IMR-90 (cell line): ENCODE data around the gene MRGPRX1. TPM values are rescaled to one million over a fixed set of nuclear protein-coding genes. Genes with fewer than 3 reads are reported as not detected.

Source experiments
- ATAC-seq: fragments of 200-7000 bp; cut with Tn5 transposase; 2 replicates; pipeline ENCODE4 v1.9.1; 2020; ENCODE audit warnings: low read depth, mild to moderate bottlenecking, moderate library complexity
- BruUV-seq: library from RNA; stranded (reverse); fragments of 400-500 nt; replicated peaks from 2 replicates; lab custom pipeline; 2021; lab: Mats Ljungman, UMichigan
- CTCF ChIA-PET: fragments of 300-600 bp; formaldehyde crosslinking; extraction: SDS; loops from one replicate; lab custom pipeline; 2021; ENCODE audit warnings: antibody characterized with exemption; lab: Yijun Ruan, JAX
- POLR2A ChIA-PET: fragments of 300-600 bp; sonication (Branson Sonifier 250); formaldehyde crosslinking; loops from one replicate; lab custom pipeline; 2022; ENCODE audit warnings: antibody characterized with exemption; ENCODE audit not compliant: unreplicated experiment; lab: Charles Lee
- DNase-seq: peaks from one replicate; pipeline ENCODE4 v3.0.0; 2013
- H2AFZ ChIP-seq: replicated peaks from 2 replicates; pipeline ENCODE3; 2013; ENCODE audit warnings: low read length, mild to moderate bottlenecking; ENCODE audit not compliant: poor library complexity
- H2AK5ac ChIP-seq: 2 replicates; pipeline ENCODE4 v1.6.1; 2013; ENCODE audit warnings: low read depth, low read length, inconsistent platforms
- H2AK9ac ChIP-seq: replicated peaks from 2 replicates; pipeline ENCODE3; 2013; ENCODE audit warnings: mild to moderate bottlenecking, low read depth, low read length, moderate library complexity; ENCODE audit not compliant: poor library complexity
- H2BK120ac ChIP-seq: 2 replicates; pipeline ENCODE4 v1.6.1; 2013; ENCODE audit warnings: low read depth, low read length, inconsistent platforms
- H2BK15ac ChIP-seq: 3 replicates; pipeline ENCODE4 v1.6.1; 2013; ENCODE audit warnings: low read depth, low read length, inconsistent platforms
- H2BK20ac ChIP-seq: 2 replicates; pipeline ENCODE4 v1.6.1; 2013; ENCODE audit warnings: low read depth, mild to moderate bottlenecking, inconsistent platforms, low read length, moderate library complexity
- H2BK5ac ChIP-seq: 2 replicates; pipeline ENCODE4 v1.6.1; 2013; ENCODE audit warnings: mild to moderate bottlenecking, low read depth, low read length, inconsistent platforms; ENCODE audit not compliant: poor library complexity, severe bottlenecking
- H3K14ac ChIP-seq: replicated peaks from 2 replicates; pipeline ENCODE4 v1.6.1; 2013; ENCODE audit warnings: low read depth, low read length, inconsistent platforms
- H3K18ac ChIP-seq: 2 replicates; pipeline ENCODE4 v1.6.1; 2013; ENCODE audit warnings: low read depth, low read length, control low read depth
- H3K23ac ChIP-seq: 2 replicates; pipeline ENCODE4 v1.6.1; 2013; ENCODE audit warnings: low read depth, low read length, inconsistent platforms
- H3K27ac ChIP-seq: 2 replicates; pipeline ENCODE4 v1.5.1; 2013; ENCODE audit warnings: mild to moderate bottlenecking, control low read depth, low read length; ENCODE audit not compliant: insufficient read depth
- H3K27me3 ChIP-seq: 2 replicates; pipeline ENCODE4 v1.6.1; 2013; ENCODE audit warnings: low read length; ENCODE audit not compliant: control insufficient read depth, insufficient read depth
- H3K36me3 ChIP-seq: 2 replicates; pipeline ENCODE4 v1.6.1; 2013; ENCODE audit warnings: low read length, mixed read lengths; ENCODE audit not compliant: control insufficient read depth, insufficient read depth
- H3K4ac ChIP-seq: 2 replicates; pipeline ENCODE4 v1.6.1; 2013; ENCODE audit warnings: low read depth, low read length, inconsistent platforms
- H3K4me1 ChIP-seq: 2 replicates; pipeline ENCODE4 v1.6.1; 2013; ENCODE audit warnings: low read length, mixed read lengths; ENCODE audit not compliant: control insufficient read depth, insufficient read depth
- H3K4me2 ChIP-seq: 2 replicates; pipeline ENCODE4 v1.6.1; 2013; ENCODE audit warnings: low read depth, mild to moderate bottlenecking, control low read depth, low read length, moderate library complexity
- H3K4me3 ChIP-seq: 2 replicates; pipeline ENCODE4 v1.5.1; 2013; ENCODE audit warnings: low read depth, mild to moderate bottlenecking, control low read depth, low read length, moderate library complexity; ENCODE audit not compliant: insufficient read depth
- H3K56ac ChIP-seq: 2 replicates; pipeline ENCODE4 v1.6.1; 2013; ENCODE audit warnings: low read length, inconsistent platforms; ENCODE audit not compliant: insufficient read depth; ENCODE audit errors: extremely low read depth
- H3K79me1 ChIP-seq, 2 experiments: 2 replicates each; pipeline ENCODE4 v1.6.1; 2013; ENCODE audit warnings: low read length in 2 of 2, inconsistent platforms in 1 of 2, low read depth in 1 of 2
- H3K9ac ChIP-seq: 2 replicates; pipeline ENCODE4 v1.6.1; 2013; ENCODE audit warnings: low read depth, low read length, control low read depth
- H3K9me1 ChIP-seq: 2 replicates; pipeline ENCODE4 v1.6.1; 2013; ENCODE audit warnings: low read length, inconsistent platforms; ENCODE audit not compliant: insufficient read depth
- H3K9me3 ChIP-seq: 2 replicates; pipeline ENCODE4 v1.6.1; 2013; ENCODE audit warnings: low read length; ENCODE audit not compliant: control insufficient read depth, insufficient read depth
- H4K20me1 ChIP-seq: 2 replicates; pipeline ENCODE4 v1.6.1; 2013; ENCODE audit warnings: low read length, inconsistent platforms; ENCODE audit not compliant: insufficient read depth
- H4K5ac ChIP-seq: 2 replicates; pipeline ENCODE4 v1.6.1; 2013; ENCODE audit warnings: mild to moderate bottlenecking, low read depth, low read length, control low read depth
- H4K8ac ChIP-seq, 2 experiments: 2 replicates each; pipeline ENCODE4 v1.6.1; 2013; ENCODE audit warnings: low read depth in 2 of 2, low read length in 2 of 2, control low read depth in 1 of 2, inconsistent platforms in 1 of 2
- H4K91ac ChIP-seq: 2 replicates; pipeline ENCODE4 v1.6.1; 2013; ENCODE audit warnings: low read depth, low read length, inconsistent platforms; ENCODE audit not compliant: insufficient read depth
- BHLHE40 ChIP-seq: fragments of 150-350 bp; IDR thresholded peaks from 2 replicates; pipeline ENCODE4 v1.6.1; 2016; ENCODE audit warnings: mild to moderate bottlenecking, low read depth, low read length
- CEBPB ChIP-seq: IDR thresholded peaks from 2 replicates; pipeline ENCODE4 v1.6.1; 2012; ENCODE audit warnings: low read depth, low read length, improper control_type of control experiment
- CHD1 ChIP-seq: IDR thresholded peaks from 2 replicates; pipeline ENCODE4 v1.6.1; 2012; ENCODE audit warnings: low read depth, low read length, improper control_type of control experiment
- ELK1 ChIP-seq: fragments of 150-350 bp; IDR thresholded peaks from 2 replicates; pipeline ENCODE4 v1.6.1; 2016; ENCODE audit warnings: low read depth, mild to moderate bottlenecking, low read length, moderate library complexity, borderline replicate concordance
- FOS ChIP-seq: fragments of 150-350 bp; IDR thresholded peaks from 2 replicates; pipeline ENCODE4 v1.6.1; 2016; ENCODE audit warnings: low read depth, low read length
- MAFK ChIP-seq: IDR thresholded peaks from 2 replicates; pipeline ENCODE4 v1.6.1; 2012; ENCODE audit warnings: low read depth, low read length, improper control_type of control experiment
- MAZ ChIP-seq: IDR thresholded peaks from 2 replicates; pipeline ENCODE4 v1.6.1; 2012; ENCODE audit warnings: low read depth, mild to moderate bottlenecking, low read length, improper control_type of control experiment, moderate library complexity, borderline replicate concordance
- MXI1 ChIP-seq: IDR thresholded peaks from 2 replicates; pipeline ENCODE4 v1.6.1; 2012; ENCODE audit warnings: low read depth, mild to moderate bottlenecking, low read length, moderate library complexity, borderline replicate concordance
- NFE2L2 ChIP-seq: fragments of 150-350 bp; IDR thresholded peaks from 2 replicates; pipeline ENCODE4 v1.6.1; 2016; ENCODE audit warnings: low read depth, mild to moderate bottlenecking, low read length
- POLR2A ChIP-seq: IDR thresholded peaks from 2 replicates; pipeline ENCODE4 v1.6.1; 2012; ENCODE audit warnings: mild to moderate bottlenecking, low read depth, low read length
- RAD21 ChIP-seq: IDR thresholded peaks from 2 replicates; pipeline ENCODE4 v1.6.1; 2012; ENCODE audit warnings: low read length, improper control_type of control experiment
- RCOR1 ChIP-seq: IDR thresholded peaks from 2 replicates; pipeline ENCODE4 v1.6.1; 2012; ENCODE audit warnings: mild to moderate bottlenecking, low read length, improper control_type of control experiment; ENCODE audit not compliant: insufficient replicate concordance
- RFX5 ChIP-seq: IDR thresholded peaks from 2 replicates; pipeline ENCODE4 v1.8.0; 2012; ENCODE audit warnings: low read depth, mild to moderate bottlenecking, low read length, moderate library complexity
- SMC3 ChIP-seq: fragments of 150-350 bp; IDR thresholded peaks from 2 replicates; pipeline ENCODE4 v1.6.1; 2016; ENCODE audit warnings: low read depth, mild to moderate bottlenecking, antibody characterized with exemption, low read length, moderate library complexity
- USF2 ChIP-seq: fragments of 150-350 bp; IDR thresholded peaks from 2 replicates; pipeline ENCODE4 v1.6.1; 2017; ENCODE audit warnings: mild to moderate bottlenecking, antibody characterized with exemption, low read length, low read depth
- WGBS, 2 experiments: methylation state at CpG; one replicate each; pipeline versions ENCODE4 v1.1.5 to v1.1.7; 2013; ENCODE audit warnings: missing lambda C conversion rate in 2 of 2; ENCODE audit not compliant: insufficient read length in 1 of 2; ENCODE audit errors: extremely low coverage in 2 of 2; 5-methylcytosine and 5-hydroxymethylcytosine counted together
- dilution Hi-C: fragments of 300-500 bp; cut with HindIII; formaldehyde crosslinking; loops from one replicate; pipeline ENCODE4 v1.14.3; 2018; ENCODE audit warnings: low sequenced_read_pairs; ENCODE audit not compliant: unreplicated experiment
- in situ Hi-C: fragments of 300-500 bp; cut with MboI; formaldehyde crosslinking; loops from 3 replicates; pipeline ENCODE4 v1.14.3; 2019; ENCODE audit warnings: low sequenced_read_pairs, inconsistent platforms, mixed read lengths
- intact Hi-C: fragments of 100-400 bp; cut with micrococcal nuclease; formaldehyde crosslinking; loops from 2 replicates; pipeline ENCODE4 v1.10.0; 2022
- polyA plus RNA-seq, 3 experiments: library from polyadenylated mRNA; depleted of rRNA; stranded (reverse); fragments of >200 nt; gene quantifications; 2 replicates each; pipeline ENCODE4 v1.2.3, GENCODE V29; 2012; ENCODE audit warnings: low replicate concordance in 1 of 3
- total RNA-seq: library from RNA; depleted of rRNA; stranded (reverse); fragments of >200 nt; gene quantifications from 2 replicates; pipeline ENCODE4 v1.2.3, GENCODE V29; 2012
- TF ChIP-seq, protein P1 (sequence below): conservative IDR thresholded peaks from 2 replicates; pipeline ENCODE4 v1.5.1; 2012; ENCODE audit warnings: mild to moderate bottlenecking, low read depth, low read length, improper control_type of control experiment

The MRGPRX1 gene
- total and polyA plus RNA-seq, 2 of the 4 experiments (the other 2 are of a cell fraction) = not detected

DNA sequence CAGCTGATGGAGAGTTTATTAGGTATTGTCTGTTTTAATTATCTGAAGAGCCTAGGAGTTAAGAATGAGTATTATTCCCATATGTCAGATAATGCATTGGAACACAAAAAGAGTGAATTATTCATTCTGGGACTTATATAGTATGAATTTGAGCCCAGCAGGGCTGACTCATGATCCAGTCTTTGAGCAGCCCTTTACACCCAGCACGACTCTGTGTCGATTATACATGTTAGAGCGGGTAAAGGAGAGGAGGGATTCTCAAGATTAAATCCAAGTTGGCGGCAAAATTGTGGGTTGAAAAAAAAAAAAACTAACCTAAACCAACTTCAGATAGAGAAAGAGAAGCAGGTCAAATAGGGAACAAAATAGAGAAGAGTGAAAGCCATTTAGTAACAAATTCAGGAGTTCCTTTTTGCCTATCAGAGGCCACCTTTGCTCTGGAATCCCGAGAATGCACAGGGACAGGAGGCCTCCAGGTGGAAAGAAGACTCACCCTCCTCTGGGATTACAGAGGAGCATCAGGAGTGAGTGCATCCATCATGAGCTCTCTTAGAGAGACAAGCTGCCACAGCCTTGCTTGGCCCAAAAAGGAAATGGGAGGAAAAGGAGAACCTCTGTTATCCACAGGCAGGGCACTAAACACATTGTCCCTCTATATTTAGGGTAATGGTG, 3.1 kb downstream of the MRGPRX1 start:
- BruUV-seq = no TSS peak
- Histone ChIP-seq H3K9me3 (no peaks in the 10 kb centered on the region), H2AK5ac (no peak overlapping the region), H3K18ac (no peak overlapping the region), H3K4ac (no peak overlapping the region), H3K27me3 (no peaks in the 10 kb centered on the region), H2AK9ac (no peak overlapping the region), H2BK5ac (no peak overlapping the region), H3K9me1 (no peaks in the 10 kb centered on the region), H3K27ac (no peak overlapping the region), H3K4me1 (no peaks in the 10 kb centered on the region), H2BK20ac (no peak overlapping the region), H2BK120ac (no peak overlapping the region), H2AFZ (no peak overlapping the region), H4K5ac (no peak overlapping the region), H4K91ac (no peak overlapping the region), H3K79me1 (no peaks in the 10 kb centered on the region), H3K56ac (no peak overlapping the region), H3K9ac (no peak overlapping the region), H3K4me2 (no peak overlapping the region), H3K23ac (no peak overlapping the region), H4K20me1 (no peaks in the 10 kb centered on the region), H3K4me3 (no peak overlapping the region), H4K8ac (no peak overlapping the region), H3K36me3 (no peaks in the 10 kb centered on the region), H3K14ac (no peak overlapping the region), H2BK15ac (no peak overlapping the region)
- ChIA-PET POLR2A (no interaction called here), CTCF (no interaction called here)
- in situ Hi-C loops (no loop called here), dilution Hi-C loops (no loop called here), intact Hi-C loops (no loop called here)
- ATAC-seq (no peak), DNase-seq (no peak)
- no peak for TF ChIP-seq BHLHE40
- TF ChIP-seq USF2 = no peak
- TF ChIP-seq CEBPB = no peak
- TF ChIP-seq ELK1 = no peak
- no peak for TF ChIP-seq RCOR1
- TF ChIP-seq SMC3 = no peak
- TF ChIP-seq POLR2A = no peak
- no peak for TF ChIP-seq CHD1
- TF ChIP-seq RAD21 = no peak
- TF ChIP-seq MAFK = no peak
- TF ChIP-seq RFX5 = no peak
- TF ChIP-seq, protein P1, sequence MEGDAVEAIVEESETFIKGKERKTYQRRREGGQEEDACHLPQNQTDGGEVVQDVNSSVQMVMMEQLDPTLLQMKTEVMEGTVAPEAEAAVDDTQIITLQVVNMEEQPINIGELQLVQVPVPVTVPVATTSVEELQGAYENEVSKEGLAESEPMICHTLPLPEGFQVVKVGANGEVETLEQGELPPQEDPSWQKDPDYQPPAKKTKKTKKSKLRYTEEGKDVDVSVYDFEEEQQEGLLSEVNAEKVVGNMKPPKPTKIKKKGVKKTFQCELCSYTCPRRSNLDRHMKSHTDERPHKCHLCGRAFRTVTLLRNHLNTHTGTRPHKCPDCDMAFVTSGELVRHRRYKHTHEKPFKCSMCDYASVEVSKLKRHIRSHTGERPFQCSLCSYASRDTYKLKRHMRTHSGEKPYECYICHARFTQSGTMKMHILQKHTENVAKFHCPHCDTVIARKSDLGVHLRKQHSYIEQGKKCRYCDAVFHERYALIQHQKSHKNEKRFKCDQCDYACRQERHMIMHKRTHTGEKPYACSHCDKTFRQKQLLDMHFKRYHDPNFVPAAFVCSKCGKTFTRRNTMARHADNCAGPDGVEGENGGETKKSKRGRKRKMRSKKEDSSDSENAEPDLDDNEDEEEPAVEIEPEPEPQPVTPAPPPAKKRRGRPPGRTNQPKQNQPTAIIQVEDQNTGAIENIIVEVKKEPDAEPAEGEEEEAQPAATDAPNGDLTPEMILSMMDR = no peak
- no peak for TF ChIP-seq FOS
- TF ChIP-seq MAZ = no peak
- TF ChIP-seq MXI1 = no peak
- TF ChIP-seq NFE2L2 = no peak
- WGBS, 2 experiments = 20% methylated on average over 1 of the region's 5 CpGs; no CpG with 5 or more reads in 1 of the 2 experiments
